Activated CD8-positive, alpha-beta memory T cell treated with anti-CD3 and anti-CD28 coated beads, Interleukin-2, amount 50 U/mL, for 24 hours (primary cell): Measurements from ENCODE around the gene HSPA5.
"Not testable (repeated sequence)": the region's sequence is repeated elsewhere in the genome, so short reads cannot be mapped to it uniquely, and the experiment has no call there.

Experiments
- DNase-seq: peaks from one replicate; pipeline ENCODE4 v3.0.0-alpha.2; 2020; ENCODE audit errors: extremely low read depth

The HSPA5 gene

GRCh38 chr9:125241863-125242739, 958 bp upstream of the HSPA5 start:
- no peak for DNase-seq

DNA sequence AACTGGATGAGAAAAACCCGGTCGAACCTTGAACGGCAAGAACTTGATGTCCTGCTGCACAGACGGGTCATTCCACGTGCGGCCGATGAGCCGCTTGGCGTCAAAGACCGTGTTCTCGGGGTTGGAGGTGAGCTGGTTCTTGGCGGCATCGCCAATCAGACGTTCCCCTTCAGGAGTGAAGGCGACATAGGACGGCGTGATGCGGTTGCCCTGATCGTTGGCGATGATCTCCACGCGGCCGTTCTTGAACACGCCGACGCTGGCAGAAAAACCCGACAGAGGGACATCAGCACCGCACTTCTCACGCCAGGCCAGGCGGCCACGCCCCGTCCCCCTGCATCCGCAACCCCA, 519 bp downstream of the HSPA5 start:
- DNase-seq = peak; percentile 7

GRCh38 chr9:125239631-125240597, 1.2 kb downstream of the HSPA5 start:
- DNase-seq = no peak

DNA sequence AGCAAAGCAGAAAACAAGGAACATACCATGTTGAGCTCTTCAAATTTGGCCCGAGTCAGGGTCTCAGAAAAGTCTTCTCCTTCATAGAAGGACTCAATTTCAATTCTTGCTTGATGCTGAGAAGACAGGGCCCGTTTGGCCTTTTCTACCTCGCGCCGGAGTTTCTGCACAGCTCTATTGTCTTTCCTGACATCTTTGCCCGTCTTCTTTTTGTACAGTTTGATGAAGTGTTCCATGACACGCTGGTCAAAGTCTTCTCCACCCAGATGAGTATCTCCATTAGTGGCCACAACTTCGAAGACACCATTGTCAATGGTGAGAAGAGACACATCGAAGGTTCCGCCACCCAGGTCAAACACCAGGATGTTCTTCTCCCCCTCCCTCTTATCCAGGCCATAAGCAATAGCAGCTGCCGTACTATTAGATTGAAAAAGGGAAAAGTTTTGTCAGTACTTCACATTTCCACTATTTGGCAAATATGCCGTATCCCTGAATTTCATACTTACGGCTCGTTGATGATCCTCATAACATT, 2.2 kb downstream of the HSPA5 start:
- DNase-seq = no peak

- DNase-seq = no peak
Observed at GRCh38 chr9:125238127-125238914, 2.8 kb downstream of the HSPA5 start.

GRCh38 chr9:125236520-125237159, 4.5 kb downstream of the HSPA5 start:
- DNase-seq = not testable (repeated sequence)

GRCh38 chr9:125235804-125236519, 5.2 kb downstream of the HSPA5 start:
- DNase-seq = no peak

- DNase-seq = not testable (repeated sequence)
Observed at GRCh38 chr9:125234099-125234498, 7.0 kb downstream of the HSPA5 start.

DNA sequence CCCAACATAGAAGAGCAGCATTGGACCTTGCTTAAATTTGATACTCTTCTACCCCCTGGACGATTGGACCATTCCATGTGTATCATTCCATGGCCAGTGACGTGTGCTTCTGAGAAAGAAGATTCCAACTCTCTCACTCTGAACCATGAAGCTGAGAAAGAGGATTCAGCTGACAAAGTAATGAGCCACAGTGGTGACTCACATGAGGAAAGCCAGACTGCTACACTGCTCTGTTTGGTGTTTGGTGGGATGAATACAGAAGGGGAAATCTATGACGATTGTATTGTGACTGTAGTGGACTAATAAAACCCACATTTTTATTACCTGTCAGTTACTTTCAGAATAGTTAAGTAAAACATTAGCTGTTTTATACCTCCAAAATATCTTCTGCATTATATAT, 7.5 kb downstream of the HSPA5 start:
- no peak for DNase-seq

DNA sequence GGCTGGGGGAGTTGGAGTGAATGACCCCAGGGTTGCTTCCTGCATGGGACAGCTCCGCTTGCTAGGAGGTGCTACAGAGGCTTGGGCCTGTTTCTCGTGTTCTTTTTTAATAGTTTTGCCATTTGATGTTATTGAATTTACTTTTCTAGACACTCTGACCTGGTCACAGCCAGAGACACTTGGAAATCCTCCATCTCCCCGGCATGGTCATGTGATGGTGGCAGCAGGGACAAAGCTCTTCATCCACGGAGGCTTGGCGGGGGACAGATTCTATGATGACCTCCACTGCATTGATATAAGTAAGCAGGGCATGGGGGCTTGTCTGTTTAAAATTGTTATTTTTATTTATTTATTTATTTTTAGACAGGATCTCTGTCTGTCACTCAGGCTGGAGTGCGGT, 13.4 kb downstream of the HSPA5 start:
- DNase-seq = no peak

DNA sequence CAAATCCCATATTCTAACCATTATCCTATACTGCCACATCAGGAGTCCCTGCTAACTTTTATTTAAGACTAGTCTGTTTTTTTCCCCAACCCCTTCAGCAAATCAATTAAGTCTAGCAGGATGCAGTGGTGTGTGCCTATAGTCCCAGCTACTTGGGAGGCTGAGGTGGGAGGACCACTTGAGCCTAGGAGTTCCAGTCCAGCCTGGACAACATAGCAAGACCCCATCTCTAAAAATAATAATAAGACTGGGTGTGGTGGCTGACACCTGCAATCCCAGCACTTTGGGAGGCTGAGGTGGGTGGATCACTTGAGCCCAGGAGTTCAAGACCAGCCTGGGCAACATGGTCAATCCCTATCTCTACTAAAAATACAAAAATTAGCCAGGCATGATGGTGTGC, 16.3 kb downstream of the HSPA5 start:
- not testable (repeated sequence) for DNase-seq

- DNase-seq = no peak
Observed at GRCh38 chr9:125218621-125219020, 22.5 kb downstream of the HSPA5 start.

- no peak for DNase-seq
Observed at GRCh38 chr9:125214186-125214585, 27.0 kb downstream of the HSPA5 start.

DNA sequence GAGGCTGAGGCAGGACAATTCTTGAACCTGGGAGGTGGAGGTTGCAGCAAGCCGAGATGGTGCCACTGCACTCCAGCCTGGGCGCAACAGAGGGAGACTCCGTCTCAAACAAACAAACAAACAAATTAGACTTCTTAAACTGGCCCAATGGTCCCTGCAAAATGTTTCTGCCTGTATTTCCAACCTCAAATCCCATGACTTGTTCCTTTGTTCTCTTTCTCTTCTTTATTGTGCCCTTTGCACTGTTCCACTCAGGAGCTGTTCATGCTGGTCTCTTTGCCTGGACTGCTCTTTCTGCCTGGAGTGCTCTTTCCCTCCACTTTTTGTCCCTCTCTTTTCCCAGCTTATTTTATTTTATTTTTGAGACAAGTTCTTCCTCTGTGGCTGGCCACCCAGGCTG, 36.7 kb downstream of the HSPA5 start:
- no peak for DNase-seq

DNA sequence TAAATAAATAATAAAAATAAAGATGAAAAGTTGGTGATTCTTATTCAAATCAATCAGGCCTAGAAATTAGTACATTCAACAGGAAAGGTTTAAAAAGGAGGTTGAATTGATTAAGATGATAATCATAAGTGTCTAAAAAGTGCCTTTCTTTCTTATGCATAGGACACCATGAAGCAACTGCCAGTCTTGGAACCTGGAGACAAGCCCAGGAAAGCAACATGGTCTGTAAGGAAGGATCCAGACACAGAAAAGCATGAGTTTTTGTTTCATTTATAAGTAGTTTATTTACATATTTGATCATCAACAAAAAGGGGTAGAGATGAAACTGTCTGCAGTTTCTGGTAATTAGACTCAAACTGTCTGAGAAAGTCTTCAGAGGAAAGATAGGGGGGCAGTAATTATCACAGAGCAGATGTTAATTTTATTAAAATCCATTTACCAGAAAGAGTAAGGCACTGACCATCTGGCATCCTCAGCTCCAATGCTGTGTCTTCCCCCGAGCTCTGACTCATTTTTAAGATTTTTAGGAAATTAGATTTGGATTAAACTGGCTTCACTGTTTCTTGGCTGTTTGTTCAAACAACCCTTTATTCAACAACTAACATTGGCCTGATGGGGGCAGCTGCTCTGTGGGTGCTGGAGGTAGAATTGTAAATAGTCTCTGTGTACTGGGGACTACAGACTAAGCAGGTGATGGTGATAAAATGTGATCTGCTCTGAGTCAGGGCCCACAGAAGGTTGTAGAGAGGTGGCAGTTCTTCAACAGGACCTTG, 38.1 kb downstream of the HSPA5 start:
- no peak for DNase-seq

DNA sequence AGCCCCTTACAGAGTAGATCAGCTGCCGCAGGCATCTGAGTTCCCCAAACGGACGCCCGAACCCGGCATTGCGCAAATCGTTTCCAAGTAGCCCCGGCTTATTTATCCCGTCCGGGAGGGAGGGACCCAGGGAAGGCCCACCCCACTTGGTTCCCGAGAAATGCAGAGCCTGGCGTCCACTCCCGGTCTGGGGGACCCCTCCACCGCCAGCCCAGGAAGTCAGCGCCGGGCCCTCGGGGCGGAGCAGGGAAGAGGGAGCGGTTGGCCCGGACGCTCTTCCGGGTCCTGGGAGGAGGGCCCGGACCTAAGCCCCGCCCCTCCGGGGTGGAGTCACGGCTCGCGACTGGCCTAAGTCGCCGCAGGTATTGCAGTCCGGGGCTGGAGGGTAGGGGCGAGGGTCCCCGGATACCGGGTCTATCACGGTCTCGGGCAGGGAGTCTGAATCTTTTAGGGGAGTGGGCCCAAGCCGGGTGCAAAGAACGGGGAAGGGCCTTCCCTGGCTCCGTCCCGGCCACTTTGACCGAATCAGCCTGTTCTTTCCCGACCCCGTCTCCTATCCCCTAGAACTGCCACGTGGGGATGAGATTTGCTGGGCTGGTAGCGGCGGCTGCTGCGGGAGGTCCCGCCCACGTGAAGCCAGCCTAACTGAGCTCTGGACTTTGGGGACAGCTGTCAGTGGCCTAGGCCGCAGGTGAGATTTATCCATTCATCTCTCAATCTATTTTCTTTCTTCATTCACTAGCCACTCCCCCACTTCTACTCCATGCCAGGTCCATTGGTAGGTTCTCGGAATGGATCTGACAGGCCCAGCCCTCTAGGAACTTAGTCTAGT, 40.7 kb downstream of the HSPA5 start, which contains the start of gene RABEPK:
Gene RABEPK, plus strand, starts transcription at position 327 of the 832 bp plus-strand sequence. CDS start 2,472 bp downstream, outside the sequence.
- peak; percentile 72 for DNase-seq

DNA sequence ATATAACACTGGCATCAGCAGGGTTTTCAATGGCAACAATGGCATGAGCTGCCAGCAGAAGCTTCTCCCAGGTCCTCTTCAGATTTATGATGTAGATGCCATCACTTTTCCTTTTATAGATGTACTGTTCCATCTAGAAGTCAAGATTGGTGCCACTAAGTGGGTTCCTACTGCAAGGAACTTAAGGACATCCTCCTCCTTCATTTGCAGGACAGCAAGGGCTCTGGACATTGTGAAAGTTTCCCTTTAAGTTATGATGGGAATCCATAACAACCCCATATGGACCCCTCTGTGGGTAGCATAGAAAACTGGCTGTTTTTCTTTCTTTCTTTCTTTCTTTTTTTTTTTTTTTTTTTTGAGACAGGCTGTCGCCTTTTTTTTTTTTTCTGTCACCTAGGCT, 45.6 kb downstream of the HSPA5 start:
- DNase-seq = not testable (repeated sequence)

DNA sequence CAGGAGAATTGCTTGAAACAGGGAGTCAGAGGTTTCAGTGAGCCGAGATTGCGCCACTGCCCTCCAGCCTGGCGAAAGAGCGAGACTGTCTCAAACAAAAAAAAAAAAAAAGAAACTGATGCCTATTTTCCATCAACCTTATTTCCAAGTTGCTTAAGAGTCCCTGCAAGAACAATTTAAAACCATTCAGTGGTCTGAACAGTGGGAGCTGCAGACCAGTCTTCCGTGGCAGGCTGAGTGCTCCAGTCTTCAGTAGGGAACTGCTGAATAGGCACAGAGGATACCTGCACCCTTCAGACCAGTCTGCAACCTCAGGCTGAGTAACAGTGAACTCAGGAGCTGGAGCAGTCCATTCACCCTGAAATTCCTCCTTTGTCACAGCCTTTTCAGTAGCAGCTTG, 46.7 kb downstream of the HSPA5 start:
- not testable (repeated sequence) for DNase-seq
